ENCODE measurements around the gene MBD3L2.
"Not testable (repeated sequence)": the region's sequence is repeated elsewhere in the genome, so short reads cannot be mapped to it uniquely, and the experiment has no call there.

DNA sequence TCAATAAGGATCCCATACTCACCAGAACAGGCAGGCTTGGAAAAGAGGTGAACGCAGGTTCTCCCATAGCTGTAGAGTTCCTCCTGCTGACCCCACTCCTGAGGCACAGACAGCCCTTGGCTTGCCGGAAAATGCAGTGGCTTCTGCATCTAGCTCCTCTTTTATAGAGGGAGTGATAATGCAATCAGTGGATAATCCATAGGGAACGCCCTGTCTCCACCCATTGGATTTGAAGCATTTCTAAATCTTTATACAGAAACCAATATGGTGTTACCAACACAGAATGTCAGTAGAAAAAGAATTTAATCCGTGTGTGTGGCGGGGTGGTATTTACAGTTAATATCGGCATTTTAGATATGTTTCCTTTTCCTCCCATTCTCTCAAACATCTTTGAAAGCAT lies 27.8 kb upstream of the MBD3L2 start, which contains the start of gene MBD3L2B:
- TF ChIP-seq, protein P1, sequence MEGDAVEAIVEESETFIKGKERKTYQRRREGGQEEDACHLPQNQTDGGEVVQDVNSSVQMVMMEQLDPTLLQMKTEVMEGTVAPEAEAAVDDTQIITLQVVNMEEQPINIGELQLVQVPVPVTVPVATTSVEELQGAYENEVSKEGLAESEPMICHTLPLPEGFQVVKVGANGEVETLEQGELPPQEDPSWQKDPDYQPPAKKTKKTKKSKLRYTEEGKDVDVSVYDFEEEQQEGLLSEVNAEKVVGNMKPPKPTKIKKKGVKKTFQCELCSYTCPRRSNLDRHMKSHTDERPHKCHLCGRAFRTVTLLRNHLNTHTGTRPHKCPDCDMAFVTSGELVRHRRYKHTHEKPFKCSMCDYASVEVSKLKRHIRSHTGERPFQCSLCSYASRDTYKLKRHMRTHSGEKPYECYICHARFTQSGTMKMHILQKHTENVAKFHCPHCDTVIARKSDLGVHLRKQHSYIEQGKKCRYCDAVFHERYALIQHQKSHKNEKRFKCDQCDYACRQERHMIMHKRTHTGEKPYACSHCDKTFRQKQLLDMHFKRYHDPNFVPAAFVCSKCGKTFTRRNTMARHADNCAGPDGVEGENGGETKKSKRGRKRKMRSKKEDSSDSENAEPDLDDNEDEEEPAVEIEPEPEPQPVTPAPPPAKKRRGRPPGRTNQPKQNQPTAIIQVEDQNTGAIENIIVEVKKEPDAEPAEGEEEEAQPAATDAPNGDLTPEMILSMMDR (IDR thresholded peaks at IDR 0.05) = not testable (repeated sequence)
- TF ChIP-seq POLR2A (IDR thresholded peaks at IDR 0.05) = not testable (repeated sequence)

Measured in thyroid gland (tissue), 4 donors.